Islet of Langerhans (tissue), 1 donor: Measurements from ENCODE around the gene C2CD3.

Experiments used
- FAIRE-seq: peaks from one replicate; lab custom pipeline; 2011; peaks lifted over from hg19 to GRCh38; lab: Jason Lieb, UNC

C2CD3 gene

DNA sequence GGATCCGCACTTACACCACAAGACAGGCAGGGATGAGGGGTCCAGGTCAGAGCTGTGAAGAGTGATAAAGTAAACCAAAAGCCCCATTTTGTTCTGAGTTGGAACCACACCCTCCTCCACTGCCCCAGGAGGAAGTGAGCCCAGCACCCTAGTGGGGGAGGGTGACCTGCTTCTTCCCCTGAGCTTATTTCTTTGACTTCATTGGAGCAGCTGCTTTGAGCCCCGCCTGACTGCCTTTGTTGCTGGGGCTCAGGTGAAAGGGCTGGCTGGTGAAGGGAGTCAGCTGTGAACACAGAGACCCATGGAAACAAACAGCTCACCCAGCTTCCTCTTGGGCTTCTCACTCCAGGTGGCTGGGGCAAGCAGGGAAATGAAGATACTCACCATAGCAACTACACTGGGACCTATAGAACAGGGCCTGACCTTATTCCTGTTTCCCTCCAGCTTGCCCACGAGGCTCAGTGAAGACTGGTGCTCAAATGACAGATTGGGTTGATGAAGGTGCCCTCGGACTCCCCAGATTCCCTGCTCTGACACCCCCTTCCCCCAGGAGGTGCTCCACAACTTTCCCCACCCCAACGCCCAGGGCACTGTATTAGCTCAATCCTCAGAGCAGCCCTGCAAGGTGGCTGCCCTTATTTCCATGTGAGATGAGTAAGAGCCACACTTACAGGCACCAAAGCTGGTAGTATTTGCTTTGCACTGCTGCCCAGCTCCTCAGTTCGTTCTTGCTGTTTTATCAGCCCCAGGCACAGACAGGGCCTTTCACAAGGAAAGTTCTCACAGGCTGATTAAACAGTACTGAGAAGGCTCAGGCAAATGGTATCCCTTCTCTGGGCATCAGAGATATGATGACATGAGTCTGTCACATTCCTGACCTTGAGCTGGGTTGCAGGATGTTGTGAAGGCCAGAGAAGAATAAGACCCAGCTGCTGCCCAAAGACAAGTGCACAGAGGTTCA is 190.5 kb downstream of the C2CD3 start:
- FAIRE-seq: no peak

- FAIRE-seq: no peak
Observed at GRCh38 chr11:73978576-73979086, 192.2 kb downstream of the C2CD3 start.

DNA sequence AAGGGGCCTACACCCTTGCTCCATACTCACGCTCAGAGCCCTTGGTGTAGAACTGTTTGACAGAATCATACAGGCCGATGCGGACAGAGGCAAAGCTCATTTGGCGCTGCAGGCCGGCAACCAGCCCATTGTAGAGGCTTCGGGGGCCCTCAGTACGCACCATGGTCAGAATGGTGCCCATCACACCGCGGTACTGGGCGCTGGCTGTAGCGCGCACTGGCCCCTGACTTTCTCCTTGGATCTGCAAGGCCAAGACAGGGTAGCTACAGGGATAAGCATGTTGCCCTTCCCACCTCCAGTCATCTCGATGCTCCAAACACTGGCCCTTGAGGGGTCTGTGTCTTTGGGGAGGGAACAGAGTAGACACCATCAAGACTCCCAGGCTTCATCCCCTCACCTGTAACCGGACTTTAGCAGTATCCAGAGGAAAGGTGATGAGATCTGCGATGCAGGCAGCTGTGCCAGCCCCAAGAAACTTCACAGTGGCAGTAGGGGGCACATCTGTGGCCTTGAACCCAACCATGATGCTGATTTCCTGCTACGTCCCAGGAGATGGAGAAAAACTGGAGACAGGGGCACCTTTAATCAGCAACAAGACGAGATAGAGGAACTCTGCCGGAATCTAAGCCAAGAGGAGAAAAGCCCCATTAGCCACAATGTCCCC is 192.8 kb downstream of the C2CD3 start:
- no peak for FAIRE-seq

DNA sequence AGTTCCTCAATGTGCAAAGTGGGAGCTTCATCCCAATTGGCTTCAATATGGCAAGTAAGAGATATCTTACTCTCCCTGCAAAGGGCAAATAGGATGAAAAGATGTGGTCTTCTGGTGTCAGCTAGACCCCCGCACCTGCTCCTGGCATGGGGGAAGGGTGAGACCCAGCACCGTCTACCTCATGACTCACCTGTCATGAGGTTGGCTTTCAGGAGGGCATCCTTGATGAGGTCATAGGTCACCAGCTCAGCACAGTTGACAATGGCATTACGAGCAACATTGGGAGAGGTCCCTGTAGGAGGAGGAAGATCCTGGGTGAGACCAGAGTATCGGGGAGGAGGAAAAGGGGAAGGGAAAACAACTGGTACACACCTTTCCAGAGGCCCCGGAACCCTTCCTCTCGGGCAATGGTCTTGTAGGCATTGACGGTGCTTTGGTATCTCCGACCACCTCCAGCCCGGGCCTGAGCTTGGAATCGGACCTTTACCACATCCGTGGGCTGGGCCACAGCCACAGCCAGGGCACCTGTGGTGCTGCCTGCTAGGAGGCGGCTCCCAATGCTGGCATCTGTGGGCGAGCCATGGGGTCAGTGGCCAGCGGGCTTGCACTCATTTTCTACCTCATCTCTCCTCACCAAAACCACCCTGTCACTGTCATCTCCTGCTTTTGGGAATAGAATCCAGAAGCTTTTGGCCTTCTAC is 194.2 kb downstream of the C2CD3 start:
- no peak for FAIRE-seq

GRCh38 chr11:73975479-73975757 is 195.4 kb downstream of the C2CD3 start:
- no peak for FAIRE-seq

GRCh38 chr11:73974604-73975478 is 196.0 kb downstream of the C2CD3 start:
- FAIRE-seq: no peak

GRCh38 chr11:73972620-73973449 is 198.0 kb downstream of the C2CD3 start:
- FAIRE-seq: no peak

- FAIRE-seq: no peak
Observed at GRCh38 chr11:73972187-73972586, 198.6 kb downstream of the C2CD3 start.

DNA sequence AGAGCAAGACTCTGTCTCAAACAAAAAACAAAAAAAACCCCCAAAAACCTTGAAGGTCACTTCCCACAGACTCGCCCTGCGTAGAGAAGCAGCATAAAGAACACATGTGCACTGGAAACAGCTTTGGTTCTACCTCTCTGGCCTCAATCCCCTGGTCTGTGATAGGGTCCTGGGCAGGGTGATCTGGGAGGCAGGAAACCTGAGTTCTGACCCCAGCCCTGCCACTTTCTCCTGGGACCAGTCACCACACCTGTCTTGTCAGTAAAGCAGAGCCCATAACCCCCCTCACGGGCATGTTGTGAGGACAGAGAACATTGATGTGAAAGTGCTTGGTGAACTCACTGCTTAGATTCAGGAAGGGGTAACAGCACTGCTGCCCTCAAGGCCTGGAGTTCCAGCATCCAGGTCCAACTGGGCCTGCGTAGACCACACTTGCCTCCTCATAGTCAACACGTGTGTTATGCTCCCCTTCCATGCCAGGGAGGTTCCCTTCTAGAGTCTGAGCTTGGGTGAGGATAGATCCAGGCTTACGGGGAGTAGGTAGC is 199.6 kb downstream of the C2CD3 start:
- FAIRE-seq: no peak

DNA sequence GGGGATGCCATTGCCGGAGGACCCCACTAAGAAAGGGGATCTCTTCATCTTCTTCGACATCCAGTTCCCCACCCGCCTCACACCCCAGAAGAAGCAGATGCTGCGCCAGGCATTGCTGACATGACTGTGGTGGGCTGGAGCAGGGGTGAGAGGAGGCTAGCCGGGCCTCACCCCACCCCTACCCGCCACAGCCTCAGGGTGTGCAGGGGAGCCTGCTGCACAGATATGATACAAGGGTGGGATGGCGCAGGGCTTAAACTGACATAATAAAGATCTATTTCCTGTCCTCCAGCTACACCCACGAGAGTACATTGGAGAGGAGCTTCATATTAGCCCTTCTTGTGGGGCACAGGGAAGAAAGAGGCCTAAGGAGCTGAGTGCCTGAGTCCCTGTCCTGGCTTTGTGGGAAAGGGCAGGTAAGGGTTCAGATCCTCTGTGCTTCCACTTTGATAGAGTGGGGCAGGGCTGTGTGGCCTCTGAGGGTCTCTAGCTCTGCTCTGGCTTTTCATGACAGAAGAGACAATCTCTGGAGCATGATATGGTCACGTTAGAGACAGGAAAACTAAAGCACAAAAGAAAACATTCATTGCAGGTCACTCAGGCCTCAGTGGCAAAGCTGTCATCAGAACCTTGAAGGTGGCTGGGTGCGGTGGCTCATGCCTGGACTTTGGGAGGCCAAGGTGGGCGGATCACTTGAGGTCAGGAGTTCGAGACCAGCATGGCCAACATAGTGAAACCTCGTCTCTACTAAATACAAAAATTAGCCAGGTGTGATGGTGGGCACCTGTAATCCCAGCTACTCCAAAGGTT is 200.6 kb downstream of the C2CD3 start:
- FAIRE-seq: no peak

GRCh38 chr11:73969091-73969490 is 201.7 kb downstream of the C2CD3 start:
- no peak for FAIRE-seq

GRCh38 chr11:73968356-73968966 is 202.3 kb downstream of the C2CD3 start:
- FAIRE-seq: no peak

- FAIRE-seq: no peak
Observed at GRCh38 chr11:73965764-73966121, 205.1 kb downstream of the C2CD3 start.

DNA sequence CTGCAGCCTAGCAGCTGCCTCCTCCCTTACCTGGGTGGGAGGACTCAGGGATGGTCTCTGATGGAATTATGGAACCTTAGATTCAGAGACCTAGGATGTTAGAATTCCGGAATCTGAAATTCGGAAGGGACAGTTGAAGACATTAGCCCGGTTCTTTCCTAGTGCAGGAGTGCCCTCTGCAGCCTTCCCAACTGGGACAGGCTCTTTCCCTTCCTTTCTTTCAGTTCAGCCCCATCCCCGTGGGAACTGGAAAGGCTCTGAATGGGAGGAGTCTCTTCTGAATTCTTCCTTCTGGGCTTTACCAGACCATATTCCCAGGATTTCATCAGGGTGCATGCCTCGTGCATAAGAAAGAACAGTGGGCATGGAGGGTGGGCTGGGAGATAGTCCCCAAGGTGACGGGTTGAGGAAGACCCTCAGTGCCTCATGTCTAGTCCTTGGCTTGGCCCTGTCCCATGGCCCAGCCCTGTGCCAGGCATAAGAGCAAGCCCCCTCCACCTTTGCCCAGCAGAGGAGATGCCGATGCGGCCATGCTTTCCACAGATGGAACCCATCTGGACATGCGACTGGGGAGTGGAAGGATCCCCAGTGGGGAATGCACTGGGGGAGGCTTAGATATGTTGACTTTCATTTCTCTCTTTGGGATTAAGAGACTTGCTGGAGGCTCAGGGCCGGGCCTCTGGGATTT is 205.6 kb downstream of the C2CD3 start:
- no peak for FAIRE-seq

DNA sequence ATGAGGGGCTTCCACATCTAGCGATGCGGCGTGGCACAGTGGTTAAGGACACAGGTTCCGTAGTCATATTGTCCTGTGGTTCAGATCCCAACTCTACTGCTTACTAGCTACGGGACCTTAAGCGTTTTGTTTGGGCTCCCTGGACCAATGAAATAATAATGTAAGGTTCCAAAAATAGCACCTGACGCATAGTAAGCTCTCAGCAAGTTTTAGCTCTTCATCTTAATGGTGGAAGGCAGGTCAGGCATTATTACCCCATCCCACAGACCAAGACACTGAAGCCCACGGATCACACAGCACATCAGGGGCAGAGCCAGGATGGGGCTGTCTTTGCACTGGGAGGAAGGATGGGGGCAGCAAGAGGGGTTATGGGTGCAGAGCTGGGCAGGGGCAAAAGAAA is 206.9 kb downstream of the C2CD3 start:
- FAIRE-seq: no peak
